ENCODE measurements around the gene RSPO3. TPM values are rescaled to one million over a fixed set of nuclear protein-coding genes. Genes with fewer than 3 reads are reported as not detected.

RSPO3 gene
- total and polyA plus RNA-seq, 2 experiments from 2014 or later, result 1.4 to 2.9 TPM

- Histone ChIP-seq H3K27me3 (replicated peaks; ENCODE audit: insufficient read depth) (no peaks in the 10 kb centered on the region), H3K9me3 (ENCODE audit: low read depth) (no peaks in the 10 kb centered on the region), H2AFZ (no peak overlapping the region), H3K9ac (no peak overlapping the region), H3K4me3 (no peak overlapping the region), H3F3A (ENCODE audit: insufficient read depth) (peaks cover 16% of the 10 kb centered on the region; the same call in 1 of the 2 replicates), H3K27ac (no peak overlapping the region), H3K36me3 (ENCODE audit: low read depth) (no peaks in the 10 kb centered on the region), H3K4me2 (ENCODE audit: unreplicated experiment) (no peak overlapping the region), H3K79me2 (ENCODE audit: insufficient read depth) (no peaks in the 10 kb centered on the region), H3K9me2 (ENCODE audit: insufficient read depth) (no peaks in the 10 kb centered on the region), H4K20me1 (ENCODE audit: insufficient read depth) (no peaks in the 10 kb centered on the region), H3K4me1 (ENCODE audit: insufficient read depth) (peaks cover 32% of the 10 kb centered on the region)
- 94 to 98% methylated on average over 5 of the region's 5 CpGs for WGBS, 2 experiments (ENCODE audit: low coverage in 1 of 2, low lambda C conversion rate in 2 of 2, missing lambda C conversion rate in 2 of 2)
- TF ChIP-seq EZH2 (IDR thresholded peaks at IDR 0.05; ENCODE audit: insufficient read depth, poor library complexity, severe bottlenecking), result no peak
- no peak for TF ChIP-seq EZH2phosphoT487 (IDR thresholded peaks at IDR 0.05; ENCODE audit: insufficient read depth, low read depth)
- in situ Hi-C loops (cut with MboI), result no loop called here
- no peak for DNase-seq
Observed at GRCh38 chr6:127173156-127173940, 54.9 kb downstream of the RSPO3 start.

DNA sequence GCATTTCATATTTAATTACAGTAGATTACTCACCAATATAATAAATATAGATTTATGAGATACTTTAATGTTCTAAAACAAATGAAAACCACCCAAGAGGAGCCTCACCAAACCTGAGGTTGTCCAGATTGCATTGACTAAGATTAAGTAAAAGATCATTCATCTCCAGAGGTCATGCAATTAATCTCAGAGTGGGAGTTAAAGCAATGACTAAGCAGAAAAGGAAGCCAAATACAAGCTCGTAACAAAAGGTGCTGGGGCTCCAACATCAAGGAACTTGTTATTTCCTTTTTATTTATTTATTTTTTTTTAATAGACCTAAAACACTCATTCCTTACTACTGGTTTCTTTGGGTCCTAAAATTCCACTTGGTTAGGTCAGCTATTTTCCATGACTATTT lies 57.7 kb downstream of the RSPO3 start:
- no peaks in the 10 kb centered on the region for H3K9me2 ChIP-seq (ENCODE audit: insufficient read depth)
- H3K27ac ChIP-seq, result peak overlapping the region; percentile 26; the same call in 1 of the 2 replicates
- peaks cover 60% of the 10 kb centered on the region for H3K4me1 ChIP-seq (ENCODE audit: insufficient read depth)
- no peak overlapping the region for H2AFZ ChIP-seq
- peaks cover 27% of the 10 kb centered on the region for H3F3A ChIP-seq (ENCODE audit: insufficient read depth)
- no peak for TF ChIP-seq EZH2phosphoT487 (IDR thresholded peaks at IDR 0.05; ENCODE audit: insufficient read depth, low read depth)
- in situ Hi-C loops (cut with MboI), result no loop called here
- no peak overlapping the region for H3K4me3 ChIP-seq
- H3K36me3 ChIP-seq (ENCODE audit: low read depth), result no peaks in the 10 kb centered on the region
- WGBS, 2 experiments (ENCODE audit: low coverage in 1 of 2, low lambda C conversion rate in 2 of 2, missing lambda C conversion rate in 2 of 2), result 11 to 15% methylated on average over 1 of the region's 1 CpG
- H3K9ac ChIP-seq, result no peak overlapping the region
- H3K79me2 ChIP-seq (ENCODE audit: insufficient read depth), result no peaks in the 10 kb centered on the region
- no peaks in the 10 kb centered on the region for H4K20me1 ChIP-seq (ENCODE audit: insufficient read depth)
- H3K27me3 ChIP-seq (replicated peaks; ENCODE audit: insufficient read depth), result no peaks in the 10 kb centered on the region
- H3K9me3 ChIP-seq (ENCODE audit: low read depth), result no peaks in the 10 kb centered on the region
- peak overlapping the region; percentile 40 for H3K4me2 ChIP-seq (ENCODE audit: unreplicated experiment)
- DNase-seq, result peak; percentile 46

DNA sequence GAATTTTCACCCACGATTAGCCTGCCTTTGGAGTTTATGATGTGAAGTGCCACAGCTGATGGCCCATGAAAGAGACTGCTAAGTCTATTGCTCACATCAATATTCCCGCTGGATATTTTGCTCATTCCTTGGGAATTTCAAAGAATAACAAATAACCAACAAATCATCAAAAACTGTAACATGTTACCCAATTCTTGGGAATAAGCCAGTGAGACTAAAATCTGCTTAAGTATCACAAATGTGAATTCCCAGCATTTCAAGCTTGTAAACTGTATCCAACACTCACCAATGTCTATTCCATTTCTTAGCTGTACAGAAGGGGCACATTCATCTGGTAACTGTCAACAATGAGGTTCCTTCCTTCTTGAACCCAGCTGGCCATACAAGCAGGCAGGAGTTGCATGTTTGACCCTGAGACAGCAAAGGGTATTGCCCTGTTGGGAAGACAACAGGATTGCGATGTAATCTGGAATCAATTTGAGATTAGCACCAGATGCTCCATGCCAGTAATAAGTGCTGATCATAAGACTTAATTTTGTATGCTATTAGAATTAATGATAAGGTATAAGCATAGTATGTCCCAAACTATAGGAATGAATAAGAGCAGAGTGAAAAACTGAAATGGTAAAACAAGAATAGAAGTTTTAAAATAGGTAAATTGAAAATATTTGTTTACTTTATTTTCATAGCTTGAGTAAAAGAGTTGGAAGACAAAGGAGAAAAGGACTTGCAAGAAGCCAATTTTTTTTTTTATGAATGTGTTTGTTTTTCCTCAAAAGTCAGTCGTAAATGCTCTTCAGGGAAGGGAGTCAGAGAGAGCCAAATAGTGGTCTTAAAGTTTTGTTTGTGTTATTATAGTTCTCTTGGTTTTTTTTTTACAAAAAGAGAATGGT lies 58.8 kb downstream of the RSPO3 start:
- Histone ChIP-seq H3K27ac (peak overlapping the region; percentile 26), H3K27me3 (replicated peaks; ENCODE audit: insufficient read depth) (no peaks in the 10 kb centered on the region)
- 29 to 30% methylated on average over 4 of the region's 4 CpGs for WGBS, 2 experiments (ENCODE audit: low coverage in 1 of 2, low lambda C conversion rate in 2 of 2, missing lambda C conversion rate in 2 of 2)

DNA sequence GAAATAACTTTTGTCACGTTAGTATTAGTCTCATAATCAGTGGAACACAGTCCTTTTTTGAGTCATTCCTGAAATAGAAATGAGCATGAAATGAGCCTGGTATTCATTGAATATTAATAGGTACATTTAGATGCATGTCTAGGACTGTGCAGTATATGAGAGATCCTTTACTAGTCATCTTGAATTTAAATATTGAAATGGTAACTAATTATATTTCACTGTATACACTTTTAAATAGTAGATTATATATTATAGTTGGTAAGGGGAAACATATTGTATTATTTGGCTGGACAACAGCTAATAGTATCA lies 59.4 kb downstream of the RSPO3 start:
- H3K79me2 ChIP-seq (ENCODE audit: insufficient read depth), result no peaks in the 10 kb centered on the region
- DNase-seq, result no peak
- no peak overlapping the region for H2AFZ ChIP-seq
- in situ Hi-C loops (cut with MboI), result no loop called here
- no peak overlapping the region for H3K4me2 ChIP-seq (ENCODE audit: unreplicated experiment)
- H3K9ac ChIP-seq, result no peak overlapping the region
- no peak for TF ChIP-seq EZH2phosphoT487 (IDR thresholded peaks at IDR 0.05; ENCODE audit: insufficient read depth, low read depth)
- TF ChIP-seq EZH2 (IDR thresholded peaks at IDR 0.05; ENCODE audit: insufficient read depth, poor library complexity, severe bottlenecking), result no peak
- 62 to 89% methylated on average over 1 of the region's 1 CpG for WGBS, 2 experiments (ENCODE audit: low coverage in 1 of 2, low lambda C conversion rate in 2 of 2, missing lambda C conversion rate in 2 of 2)
- H3K27ac ChIP-seq, result no peak overlapping the region
- no peaks in the 10 kb centered on the region for H3K27me3 ChIP-seq (replicated peaks; ENCODE audit: insufficient read depth)
- H3F3A ChIP-seq (ENCODE audit: insufficient read depth), result peaks cover 38% of the 10 kb centered on the region
- H3K9me3 ChIP-seq (ENCODE audit: low read depth), result no peaks in the 10 kb centered on the region
- H3K9me2 ChIP-seq (ENCODE audit: insufficient read depth), result no peaks in the 10 kb centered on the region
- no peak overlapping the region for H3K4me3 ChIP-seq
- H3K4me1 ChIP-seq (ENCODE audit: insufficient read depth), result peaks cover 75% of the 10 kb centered on the region
- no peaks in the 10 kb centered on the region for H4K20me1 ChIP-seq (ENCODE audit: insufficient read depth)
- no peaks in the 10 kb centered on the region for H3K36me3 ChIP-seq (ENCODE audit: low read depth)

More for the DNA sequence above, 58.8 kb downstream of the RSPO3 start:
- DNase-seq, result peak; percentile 77
- no peaks in the 10 kb centered on the region for H3K36me3 ChIP-seq (ENCODE audit: low read depth)
- H3K9ac ChIP-seq, result no peak overlapping the region
- no peak overlapping the region for H2AFZ ChIP-seq
- no peaks in the 10 kb centered on the region for H3K9me3 ChIP-seq (ENCODE audit: low read depth)
- in situ Hi-C loops (cut with MboI), result no loop called here
- H3K79me2 ChIP-seq (ENCODE audit: insufficient read depth), result no peaks in the 10 kb centered on the region
- H3K4me2 ChIP-seq (ENCODE audit: unreplicated experiment), result peak overlapping the region; percentile 40
- no peak overlapping the region for H3K4me3 ChIP-seq
- no peaks in the 10 kb centered on the region for H3K9me2 ChIP-seq (ENCODE audit: insufficient read depth)
- no peaks in the 10 kb centered on the region for H4K20me1 ChIP-seq (ENCODE audit: insufficient read depth)
- peaks cover 69% of the 10 kb centered on the region for H3K4me1 ChIP-seq (ENCODE audit: insufficient read depth)
- TF ChIP-seq EZH2phosphoT487 (IDR thresholded peaks at IDR 0.05; ENCODE audit: insufficient read depth, low read depth), result no peak
- peaks cover 32% of the 10 kb centered on the region for H3F3A ChIP-seq (ENCODE audit: insufficient read depth)

Data from GM23248 (cell line).